GM19099 (cell line): ENCODE results near the gene MAS1L.

Experiments
- POLR2A ChIP-seq: IDR thresholded peaks from 3 replicates; pipeline ENCODE4 v1.6.1; 2011; ENCODE audit warnings: low read depth; ENCODE audit not compliant: insufficient read length; ENCODE audit errors: extremely low read depth

The MAS1L gene

DNA sequence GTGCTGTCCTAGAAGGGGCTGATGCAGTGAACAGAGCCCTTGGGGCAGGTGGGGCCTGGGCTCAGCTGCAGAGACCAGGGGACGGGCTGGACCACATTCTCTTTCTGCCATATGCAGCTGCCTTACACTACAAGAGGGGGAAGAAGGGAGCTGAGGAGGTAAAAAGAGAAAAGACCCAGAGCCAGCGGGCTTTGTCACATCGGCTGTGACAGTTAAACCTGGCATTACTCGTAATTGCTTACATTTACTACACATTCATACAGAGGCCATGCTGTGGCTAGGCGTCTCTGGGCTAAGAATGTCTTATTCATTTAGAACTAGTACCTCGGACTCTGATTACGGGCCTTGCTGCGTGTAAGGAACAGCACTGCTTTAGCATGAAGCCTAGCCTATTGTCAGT is 12.8 kb upstream of the MAS1L start:
- no peak for TF ChIP-seq POLR2A

DNA sequence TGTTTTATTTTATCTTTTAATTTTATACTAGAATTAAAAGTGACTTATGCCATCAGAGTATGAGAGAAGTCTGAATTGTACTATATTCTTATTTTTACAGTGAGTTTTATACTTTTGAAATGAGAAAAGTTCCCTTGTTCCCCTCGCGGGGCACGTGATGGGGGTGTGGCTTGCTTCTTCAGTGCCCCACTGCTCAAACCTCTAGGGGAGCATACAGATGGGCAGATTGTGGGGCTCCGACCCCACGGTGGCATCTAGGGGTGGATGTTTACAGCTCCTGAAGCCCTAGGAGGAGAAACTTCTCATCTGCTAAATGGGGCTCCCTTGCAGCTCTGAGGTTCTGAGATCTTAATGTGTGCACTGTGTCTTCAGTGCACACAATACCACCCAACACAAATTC is 11.9 kb upstream of the MAS1L start:
- no peak for TF ChIP-seq POLR2A

GRCh38 chr6:29496961-29497360 is 9.2 kb upstream of the MAS1L start:
- no peak for TF ChIP-seq POLR2A

DNA sequence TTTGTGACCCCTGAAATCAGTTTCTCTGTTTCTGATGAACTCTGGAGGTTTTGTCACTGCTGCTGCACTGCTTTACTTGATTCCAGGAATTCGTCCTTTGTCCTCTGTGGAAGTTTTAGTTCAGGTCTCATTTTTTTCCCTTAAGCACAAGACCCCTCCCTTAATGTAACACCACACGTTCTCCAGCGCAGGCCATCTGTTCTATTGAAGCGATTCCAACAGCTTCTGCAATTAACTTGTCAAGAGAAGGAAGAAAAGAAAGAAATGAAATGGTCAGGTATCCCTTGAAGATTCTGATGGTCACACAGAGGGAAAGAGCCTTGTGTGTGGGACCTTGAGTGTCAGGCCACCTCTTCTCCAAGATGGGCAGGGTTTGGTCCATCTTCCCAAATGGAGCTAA is 7.8 kb upstream of the MAS1L start:
- TF ChIP-seq POLR2A: no peak

DNA sequence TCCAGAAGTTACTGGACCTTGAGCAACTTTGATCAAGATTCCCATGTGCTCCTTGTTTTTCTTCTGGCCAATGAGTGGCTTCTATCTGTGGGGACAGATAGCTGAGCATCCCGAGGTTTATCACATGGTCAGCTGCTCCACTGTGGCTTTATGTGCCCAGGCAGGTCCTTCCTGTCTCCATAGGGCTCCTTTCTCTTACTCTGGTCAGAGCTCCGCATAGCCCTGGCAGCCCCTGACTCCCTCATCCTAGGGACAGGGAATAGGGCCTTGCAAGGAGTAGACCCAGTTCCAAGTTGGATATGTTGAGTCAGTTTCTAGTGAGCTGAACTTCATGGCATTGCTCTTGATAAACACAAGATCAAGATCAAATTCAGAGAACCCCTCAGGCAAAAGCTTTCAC is 6.4 kb upstream of the MAS1L start:
- TF ChIP-seq POLR2A: no peak

- TF ChIP-seq POLR2A: no peak
These were observed 5.5 kb upstream of the MAS1L start for GRCh38 chr6:29493261-29493660.

- no peak for TF ChIP-seq POLR2A
These were observed 3.8 kb upstream of the MAS1L start for GRCh38 chr6:29491574-29491973.

DNA sequence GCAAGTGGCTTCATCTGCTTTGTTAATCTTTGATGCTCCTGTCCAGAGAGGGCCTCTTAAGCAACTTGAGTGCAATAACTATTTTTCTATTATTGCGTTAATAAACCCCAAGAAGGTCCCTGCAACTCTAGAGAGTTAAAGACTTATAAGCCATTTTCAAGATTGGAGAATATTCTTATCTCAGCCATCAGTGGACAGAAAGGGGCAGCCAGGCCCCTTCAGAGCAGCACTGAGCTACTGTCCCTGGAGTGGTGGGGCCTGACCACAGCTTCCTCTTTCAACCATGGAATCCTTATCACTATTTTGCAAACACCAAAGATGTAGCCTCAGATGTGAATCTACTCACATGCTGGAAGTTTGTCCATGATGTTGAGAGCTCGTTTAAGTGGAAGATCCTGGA is 2.8 kb upstream of the MAS1L start:
- TF ChIP-seq POLR2A: no peak

- TF ChIP-seq POLR2A: no peak
These were observed 2.3 kb upstream of the MAS1L start for GRCh38 chr6:29490055-29490454.

DNA sequence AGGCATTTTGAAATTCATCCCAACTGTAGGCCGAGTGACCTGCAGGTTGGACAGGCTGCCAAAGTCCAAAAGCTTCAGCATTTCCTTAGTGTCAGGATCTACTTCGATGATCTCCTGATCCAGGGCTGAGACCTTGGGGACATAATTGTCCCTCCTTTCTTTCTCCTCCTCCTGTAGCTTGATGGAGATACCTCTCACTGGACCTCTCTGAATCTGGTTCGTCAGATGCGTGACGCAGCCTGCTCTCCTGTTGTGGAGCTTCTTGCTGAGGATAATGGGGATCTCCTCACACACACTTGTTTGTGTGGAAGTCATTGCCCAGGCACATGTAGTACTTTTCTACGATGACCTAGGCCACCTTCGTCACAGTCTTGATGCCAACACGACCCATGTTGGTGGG is 1.5 kb upstream of the MAS1L start:
- TF ChIP-seq POLR2A: no peak

DNA sequence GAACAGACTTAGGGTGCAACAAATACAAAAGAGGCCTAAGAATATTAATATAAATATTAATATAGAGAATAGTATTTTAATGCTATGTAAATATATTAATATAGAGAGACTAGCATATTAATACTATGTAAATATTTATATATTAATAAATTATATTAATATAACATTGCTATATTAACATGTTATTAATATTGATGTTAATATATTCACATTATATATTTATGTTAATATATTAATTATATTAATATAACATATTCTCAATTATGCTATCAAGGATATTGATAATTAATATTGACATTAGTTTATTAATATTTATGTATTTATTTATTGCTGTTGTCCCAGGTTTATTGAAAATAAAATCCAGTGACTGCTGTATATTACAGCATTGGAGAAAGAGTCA is 1.1 kb upstream of the MAS1L start:
- TF ChIP-seq POLR2A: no peak

DNA sequence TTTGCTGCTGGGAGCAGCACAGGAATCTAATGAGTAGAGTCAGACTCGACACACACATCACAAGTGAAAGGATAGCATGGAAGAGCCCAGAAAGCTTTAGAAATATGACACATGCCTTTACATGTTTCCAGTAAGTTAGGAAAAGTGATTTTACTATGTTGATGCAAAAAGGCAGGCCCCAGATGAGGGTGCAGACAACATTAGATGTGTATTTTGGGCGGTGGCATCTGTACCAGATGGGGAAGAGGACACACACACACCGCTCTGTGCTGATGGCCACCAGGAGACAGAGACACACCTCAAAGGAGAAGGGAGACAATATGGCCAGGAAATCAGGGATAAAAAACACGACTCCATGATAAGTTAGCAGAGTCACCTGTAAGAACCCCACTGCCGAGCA is 625 bp downstream of the MAS1L start:
- no peak for TF ChIP-seq POLR2A

DNA sequence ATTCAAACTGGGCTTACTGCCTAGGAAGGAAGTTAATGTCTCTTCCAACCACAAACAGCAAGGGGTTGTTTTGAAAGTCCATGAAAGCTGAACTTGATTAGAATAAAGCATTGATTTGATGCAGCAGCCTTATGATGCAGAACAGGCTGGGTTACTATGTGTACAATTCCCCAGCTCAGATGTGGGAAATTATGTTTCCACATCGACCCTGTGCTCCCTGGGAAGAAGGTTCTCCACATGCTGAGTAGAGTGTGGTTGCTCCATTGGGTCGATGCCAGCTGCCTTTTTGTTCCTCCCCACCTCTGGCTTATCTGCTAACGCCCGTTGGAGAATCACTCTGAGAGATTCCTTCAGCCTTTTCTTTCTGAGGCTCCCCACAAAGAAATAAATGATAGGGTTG is 1.2 kb downstream of the MAS1L start:
- TF ChIP-seq POLR2A: no peak

DNA sequence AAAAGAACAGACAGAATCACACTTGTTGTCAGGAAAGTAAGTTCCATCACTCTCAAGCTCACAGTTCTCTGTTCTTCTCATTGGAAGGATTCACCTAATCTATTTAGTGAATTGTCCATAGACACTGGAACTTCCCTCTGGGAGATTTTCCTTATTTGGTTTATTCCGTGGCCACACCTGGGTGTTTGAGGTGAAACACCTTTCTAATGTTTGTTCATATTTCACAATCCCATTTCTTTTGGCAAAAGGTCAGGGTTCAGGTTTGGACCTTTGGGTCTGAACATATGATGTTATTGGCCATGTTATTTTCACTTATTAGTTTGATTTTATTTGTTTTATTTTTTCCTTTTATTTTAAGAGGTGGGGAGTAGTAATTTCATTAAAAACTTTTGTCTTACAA is 4.0 kb downstream of the MAS1L start:
- no peak for TF ChIP-seq POLR2A

DNA sequence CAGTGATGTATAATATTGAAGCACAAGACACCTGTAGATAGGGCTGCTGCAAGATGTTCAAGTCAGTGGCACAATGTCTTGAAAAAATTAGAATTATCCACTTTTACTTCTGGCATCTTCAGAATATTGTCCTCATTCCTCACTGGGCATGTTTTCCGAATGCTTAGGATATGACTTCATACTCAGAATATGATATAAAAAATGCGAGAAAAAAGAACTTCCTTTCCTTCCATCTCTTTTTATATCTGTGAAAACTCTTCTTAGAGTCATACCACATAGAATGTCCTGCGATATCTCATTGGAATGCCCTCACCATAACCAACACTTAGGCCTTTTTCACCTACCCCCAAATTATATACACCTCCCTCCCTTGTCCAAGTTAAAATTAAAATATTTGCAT is 4.6 kb downstream of the MAS1L start:
- TF ChIP-seq POLR2A: no peak

GRCh38 chr6:29479560-29479959 is 8.2 kb downstream of the MAS1L start:
- no peak for TF ChIP-seq POLR2A

GRCh38 chr6:29478740-29479139 is 9.0 kb downstream of the MAS1L start:
- TF ChIP-seq POLR2A: no peak
